GM12801 (cell line): Measurements from ENCODE around the gene SDK1.

Experiments used
- TF ChIP-seq, protein P1 (sequence below): IDR thresholded peaks from one replicate; pipeline ENCODE4 v1.5.1; 2011; ENCODE audit warnings: control low read depth; ENCODE audit not compliant: insufficient read length; ENCODE audit errors: extremely low read depth

SDK1 gene

DNA sequence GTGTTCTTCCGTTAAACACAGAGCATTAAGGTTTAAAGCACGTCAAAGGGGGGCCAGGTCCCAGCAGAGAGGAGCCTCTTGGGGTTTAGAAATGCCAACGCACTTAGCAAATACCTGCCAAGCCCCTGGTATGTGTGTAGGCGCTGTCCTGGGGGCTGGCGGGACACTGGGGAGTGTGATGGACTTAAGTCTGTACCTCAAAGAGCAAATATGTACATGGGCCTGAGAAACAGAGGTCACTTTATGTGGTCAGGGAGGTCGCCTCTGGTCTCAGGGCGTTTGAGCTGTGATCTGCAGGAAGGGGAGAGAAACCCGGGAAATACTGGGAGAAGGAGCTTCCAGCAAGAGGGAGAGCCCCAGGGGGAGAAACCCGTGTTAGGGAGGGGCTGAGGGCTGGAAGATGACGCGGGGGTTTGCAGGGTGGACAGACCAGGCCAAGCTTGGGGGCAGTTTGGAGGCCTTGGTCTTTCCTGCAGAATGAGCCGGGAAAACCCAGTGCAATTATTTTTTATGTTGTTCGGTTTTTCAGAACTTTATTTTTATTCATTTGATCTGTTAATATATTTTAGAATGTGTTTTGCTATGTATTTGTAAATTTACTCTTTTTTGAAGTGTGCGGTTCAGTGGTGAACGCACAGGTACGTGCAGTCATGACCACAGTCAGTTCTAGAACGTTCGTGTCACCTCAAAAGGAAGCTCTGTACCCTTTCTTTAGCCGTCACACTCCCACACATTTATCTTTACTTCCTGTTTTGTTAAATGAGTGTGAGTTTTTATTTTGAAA is 939.7 kb downstream of the SDK1 start:
- TF ChIP-seq, protein P1, sequence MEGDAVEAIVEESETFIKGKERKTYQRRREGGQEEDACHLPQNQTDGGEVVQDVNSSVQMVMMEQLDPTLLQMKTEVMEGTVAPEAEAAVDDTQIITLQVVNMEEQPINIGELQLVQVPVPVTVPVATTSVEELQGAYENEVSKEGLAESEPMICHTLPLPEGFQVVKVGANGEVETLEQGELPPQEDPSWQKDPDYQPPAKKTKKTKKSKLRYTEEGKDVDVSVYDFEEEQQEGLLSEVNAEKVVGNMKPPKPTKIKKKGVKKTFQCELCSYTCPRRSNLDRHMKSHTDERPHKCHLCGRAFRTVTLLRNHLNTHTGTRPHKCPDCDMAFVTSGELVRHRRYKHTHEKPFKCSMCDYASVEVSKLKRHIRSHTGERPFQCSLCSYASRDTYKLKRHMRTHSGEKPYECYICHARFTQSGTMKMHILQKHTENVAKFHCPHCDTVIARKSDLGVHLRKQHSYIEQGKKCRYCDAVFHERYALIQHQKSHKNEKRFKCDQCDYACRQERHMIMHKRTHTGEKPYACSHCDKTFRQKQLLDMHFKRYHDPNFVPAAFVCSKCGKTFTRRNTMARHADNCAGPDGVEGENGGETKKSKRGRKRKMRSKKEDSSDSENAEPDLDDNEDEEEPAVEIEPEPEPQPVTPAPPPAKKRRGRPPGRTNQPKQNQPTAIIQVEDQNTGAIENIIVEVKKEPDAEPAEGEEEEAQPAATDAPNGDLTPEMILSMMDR, result no peak

DNA sequence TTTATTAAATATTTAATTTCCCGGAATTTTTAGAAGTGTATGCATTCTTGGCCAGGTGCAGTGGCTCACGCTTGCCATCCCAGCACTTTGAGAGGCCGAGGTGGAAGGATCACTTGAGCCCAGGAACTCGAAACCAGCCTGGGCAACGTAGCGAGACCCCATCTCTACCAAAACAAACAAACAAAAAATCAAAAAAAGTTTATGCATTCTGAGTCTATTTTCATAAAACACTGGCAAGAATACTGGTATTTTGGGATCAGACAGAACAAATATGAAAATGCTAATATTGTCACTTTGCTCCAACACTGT is 940.2 kb downstream of the SDK1 start:
- TF ChIP-seq, protein P1, result no peak

DNA sequence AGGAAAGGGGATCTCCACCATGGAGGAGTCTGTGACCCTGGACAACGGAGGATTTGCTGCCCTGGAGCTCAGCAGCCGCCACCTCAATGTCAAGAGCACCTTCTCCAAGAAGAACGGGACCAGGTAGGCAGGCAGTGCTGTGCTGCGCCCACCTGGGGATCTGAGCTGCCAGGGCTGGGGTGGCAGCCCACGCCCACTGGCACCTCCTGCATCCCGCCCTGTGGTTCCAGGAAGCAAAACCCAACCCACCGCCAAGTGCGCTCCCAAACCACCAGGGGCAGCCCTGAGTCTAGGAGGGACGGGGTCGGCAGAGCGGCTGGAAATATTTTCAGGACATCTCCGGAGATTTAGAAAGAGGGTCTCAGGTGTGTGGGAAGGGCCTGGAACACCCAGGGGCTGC is 940.7 kb downstream of the SDK1 start:
- TF ChIP-seq, protein P1, result no peak

DNA sequence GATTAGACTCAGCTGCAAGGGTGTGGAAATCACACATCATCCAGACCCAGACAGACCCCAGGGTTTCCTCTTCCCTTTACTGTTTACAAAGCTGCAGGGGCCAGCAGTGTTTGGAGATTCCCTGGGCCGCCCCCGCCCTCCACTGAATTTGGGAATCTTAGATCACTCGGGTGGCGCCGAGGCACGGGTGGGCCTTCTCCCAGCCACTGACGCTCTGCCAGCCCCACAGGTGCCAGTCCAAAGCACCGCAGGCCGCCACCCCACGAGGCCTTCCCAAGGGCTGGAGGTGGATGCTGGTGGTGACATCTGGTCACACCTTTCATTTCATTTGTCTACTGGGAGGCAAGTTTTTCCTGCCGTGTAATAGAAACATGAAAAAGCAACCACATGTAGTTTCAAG is 941.7 kb downstream of the SDK1 start:
- TF ChIP-seq, protein P1, result no peak

DNA sequence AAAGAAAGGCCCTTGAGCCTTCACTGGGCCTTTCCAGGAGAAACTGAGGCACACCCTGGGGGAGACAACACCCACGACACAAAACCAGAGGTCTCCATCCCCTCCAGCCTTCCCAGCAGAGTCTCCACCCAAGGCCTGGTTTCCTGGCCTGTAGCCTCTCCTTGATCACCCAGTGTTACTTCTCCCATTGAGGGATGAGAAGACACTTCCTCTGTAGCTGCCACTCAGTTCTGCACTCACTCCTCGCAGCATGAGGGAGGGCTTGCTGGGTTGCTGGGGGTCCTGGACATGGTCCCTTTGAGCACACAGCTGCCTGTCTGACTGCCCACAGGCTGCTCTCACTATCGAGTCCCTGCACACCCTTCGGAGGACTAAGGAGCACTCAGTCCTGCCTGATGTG is 943.0 kb downstream of the SDK1 start:
- TF ChIP-seq, protein P1, result no peak

DNA sequence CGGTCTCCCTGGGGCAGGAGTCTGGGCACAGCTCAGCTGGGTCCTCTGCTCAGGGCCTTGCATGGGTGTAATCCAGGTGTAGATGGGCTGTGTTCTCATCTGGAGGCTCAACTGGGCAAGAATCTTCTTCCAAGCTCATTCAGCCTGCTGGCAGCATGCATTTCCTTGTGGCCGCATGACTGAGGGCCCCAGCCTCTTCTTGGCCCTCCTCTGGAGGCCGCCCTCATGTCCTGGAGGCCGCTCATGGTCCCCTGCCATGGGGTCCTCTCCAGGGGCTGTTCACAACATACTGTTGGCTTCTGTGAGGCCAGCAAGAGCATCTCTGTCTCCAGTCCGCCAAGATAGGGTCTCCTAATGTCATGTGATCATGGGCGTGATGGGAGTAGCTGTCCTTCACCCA is 943.6 kb downstream of the SDK1 start:
- TF ChIP-seq, protein P1, result no peak

DNA sequence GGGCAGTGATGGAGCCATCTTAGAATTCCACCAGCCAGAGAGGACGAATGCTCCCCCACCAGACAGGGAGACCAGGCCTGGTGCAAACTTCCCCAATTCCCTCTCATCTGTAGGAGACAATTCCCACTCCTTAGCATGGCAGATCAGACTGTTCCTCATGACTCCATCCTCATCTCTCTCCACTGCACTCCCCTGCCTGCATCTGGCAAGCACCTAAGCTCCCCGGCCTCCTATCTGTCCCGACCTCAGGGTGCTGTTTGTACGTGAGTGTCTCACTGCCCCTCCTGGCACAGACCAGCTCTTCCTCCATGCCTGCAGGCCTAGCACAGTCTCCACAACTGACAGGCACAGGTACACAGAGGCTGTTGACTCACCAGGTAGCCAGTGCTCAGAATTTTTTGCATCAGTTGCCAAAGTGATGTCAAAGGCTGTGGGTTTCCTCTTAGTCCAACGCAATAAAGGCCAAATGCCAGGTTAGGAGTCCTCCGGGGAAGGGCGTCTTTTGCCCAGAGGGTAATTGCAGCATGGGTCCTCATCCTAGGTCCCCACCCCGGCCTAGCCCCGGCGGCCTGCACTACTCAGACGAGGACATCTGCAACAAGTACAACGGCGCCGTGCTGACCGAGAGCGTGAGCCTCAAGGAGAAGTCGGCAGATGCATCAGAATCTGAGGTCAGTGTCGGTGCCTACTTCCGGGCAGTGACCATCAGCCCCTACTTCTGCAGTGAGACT is 944.2 kb downstream of the SDK1 start:
- TF ChIP-seq, protein P1, result no peak
